Stimulated activated CD8-positive, alpha-beta memory T cell treated with anti-CD3 and anti-CD28 coated beads, Interleukin-7, amount 100 ng/mL, for 48 hours (primary cell): Measurements from ENCODE around the gene HNRNPA2B1.

Experiments
- DNase-seq, 2 donors: peaks; one replicate each; pipeline ENCODE4 v3.0.0-alpha.2; 2020; ENCODE audit warnings: low read depth in 1 of 2; ENCODE audit errors: extremely low read depth in 1 of 2

HNRNPA2B1 gene

GRCh38 chr7:26200444-26201246 lies at the start of gene HNRNPA2B1:
Gene HNRNPA2B1, minus strand, starts transcription at chr7:26200746. Its CDS starts 169 bp downstream, at chr7:26200577.
- peak; percentile 94 to 95 for DNase-seq

- no peak for DNase-seq
Observed at GRCh38 chr7:26250239-26250638, 49.7 kb upstream of the HNRNPA2B1 start.

- DNase-seq, result no peak
Observed at GRCh38 chr7:26245150-26245549, 44.6 kb upstream of the HNRNPA2B1 start.

GRCh38 chr7:26238032-26238431 lies 37.5 kb upstream of the HNRNPA2B1 start:
- DNase-seq, result no peak

- DNase-seq, result no peak
Observed at GRCh38 chr7:26237035-26237807, 36.7 kb upstream of the HNRNPA2B1 start.

- no peak for DNase-seq
Observed at GRCh38 chr7:26233902-26234511, 33.5 kb upstream of the HNRNPA2B1 start.

GRCh38 chr7:26227987-26228386 lies 27.4 kb upstream of the HNRNPA2B1 start:
- no peak for DNase-seq

- no peak for DNase-seq
Observed at GRCh38 chr7:26224359-26224758, 23.8 kb upstream of the HNRNPA2B1 start.

GRCh38 chr7:26216049-26216448 lies 15.5 kb upstream of the HNRNPA2B1 start:
- no peak for DNase-seq

- no peak for DNase-seq
Observed at GRCh38 chr7:26213807-26214515, 13.4 kb upstream of the HNRNPA2B1 start.

- no peak for DNase-seq
Observed at GRCh38 chr7:26212921-26213718, 12.6 kb upstream of the HNRNPA2B1 start.

- DNase-seq, result no peak
Observed at GRCh38 chr7:26208040-26208439, 7.5 kb upstream of the HNRNPA2B1 start.

GRCh38 chr7:26203016-26203415 lies 2.5 kb upstream of the HNRNPA2B1 start:
- no peak for DNase-seq

- DNase-seq, result peak in 1 of 2 donors; percentile 41
Observed at GRCh38 chr7:26202019-26202990, 1.8 kb upstream of the HNRNPA2B1 start.

- DNase-seq, result peak; percentile 88 to 92
Observed at GRCh38 chr7:26201247-26202018, 887 bp upstream of the HNRNPA2B1 start, which contains the start of gene CBX3. Gene CBX3, plus strand, starts transcription at chr7:26201745. Its CDS starts 1,254 bp downstream, at chr7:26202999.

- DNase-seq, result peak; percentile 53 to 63
Observed at GRCh38 chr7:26200038-26200443, 505 bp downstream of the HNRNPA2B1 start.

- no peak for DNase-seq
Observed at GRCh38 chr7:26199301-26200037, 1.1 kb downstream of the HNRNPA2B1 start.
